ENCODE data around the gene HCFC1. TPM values are rescaled to one million over a fixed set of nuclear protein-coding genes. Genes with fewer than 3 reads are reported as not detected.

Gene HCFC1
- total and polyA plus RNA-seq, 7 donors: 15.1 to 50.1 (median 33.1) TPM

DNA sequence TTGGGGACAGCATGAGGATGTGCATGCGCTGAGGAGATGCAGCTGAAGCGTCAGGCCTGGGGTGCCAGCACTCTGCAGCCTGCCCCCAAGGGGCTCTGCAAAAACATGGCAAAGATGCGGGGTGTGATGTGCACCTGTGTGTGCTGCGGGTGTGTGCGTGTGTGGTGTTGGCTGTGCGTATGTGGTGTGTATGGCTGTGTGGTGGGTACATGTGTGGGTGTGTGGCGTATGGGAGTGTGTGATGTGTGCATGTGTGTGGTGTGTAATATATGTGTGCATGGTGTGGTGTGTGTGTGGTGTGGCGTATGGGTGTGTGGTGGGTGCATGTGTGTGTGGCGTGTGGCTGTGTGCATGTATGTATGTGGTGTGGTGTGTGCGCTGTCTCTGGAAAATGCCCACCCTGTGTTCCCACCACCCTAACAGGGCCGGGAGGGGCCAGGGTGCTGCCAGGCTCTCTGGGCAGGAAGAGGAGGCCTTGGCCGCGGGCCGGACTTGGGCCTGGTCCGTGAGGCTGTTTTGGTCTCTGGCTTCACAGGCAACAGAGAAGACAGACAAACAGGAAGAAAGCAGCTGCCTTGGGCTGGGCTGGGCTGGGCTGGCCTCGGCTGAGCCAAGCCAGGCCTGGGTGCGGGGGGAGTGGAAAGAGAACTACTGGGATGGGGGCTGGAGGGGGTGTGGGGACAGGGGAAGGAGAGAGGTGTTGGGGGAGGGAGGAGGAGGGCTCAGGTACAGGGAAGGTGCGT is 68.2 kb downstream of the HCFC1 start:
- WGBS, 3 donors: 48 to 62% (median 53%) methylated on average over 11 to 18 of the region's 18 CpGs
- intact Hi-C loops (cut with DNase I): no loop called here
- H3K36me3 ChIP-seq (ENCODE audit: insufficient read depth in 1 of 2, low read depth in 1 of 2): no peaks in the 10 kb centered on the region

DNA sequence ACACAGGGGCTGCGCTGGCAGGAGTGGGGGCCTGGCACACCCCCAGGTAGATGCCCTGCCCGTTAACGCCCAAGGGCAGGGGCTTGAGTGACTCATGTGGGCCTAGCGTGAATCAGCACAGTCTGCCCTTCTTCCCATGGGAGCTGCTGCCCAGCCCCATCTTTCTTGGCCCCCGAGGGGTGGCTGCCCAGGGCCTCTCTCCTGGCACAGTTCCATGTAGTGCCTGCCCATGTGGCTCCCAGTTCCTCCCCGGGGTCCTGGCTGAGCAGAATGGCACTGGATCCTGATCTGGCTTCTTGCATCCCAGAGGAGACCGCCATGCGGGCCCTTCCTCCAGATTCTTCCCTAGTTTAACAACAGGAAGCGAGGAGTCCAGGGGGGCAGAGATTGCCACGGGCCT is 69.2 kb downstream of the HCFC1 start:
- Histone ChIP-seq H3K27me3 (ENCODE audit: insufficient read depth in 3 of 3, low read length in 2 of 3) (peaks cover 0 to 33% (median 0%) of the 10 kb centered on the region in 3 donors), H3K27ac (no peak overlapping the region), H3K4me1 (no peaks in the 10 kb centered on the region), H3K4me3 (no peak overlapping the region), H3K9me3 (no peaks in the 10 kb centered on the region), H3K36me3 (ENCODE audit: insufficient read depth in 1 of 2, low read depth in 1 of 2) (no peaks in the 10 kb centered on the region)
- ATAC-seq: no peak
- 50 to 68% (median 61%) methylated on average over 9 to 10 of the region's 10 CpGs for whole genome bisulfite sequencing, 3 donors
- TF ChIP-seq, protein P1, sequence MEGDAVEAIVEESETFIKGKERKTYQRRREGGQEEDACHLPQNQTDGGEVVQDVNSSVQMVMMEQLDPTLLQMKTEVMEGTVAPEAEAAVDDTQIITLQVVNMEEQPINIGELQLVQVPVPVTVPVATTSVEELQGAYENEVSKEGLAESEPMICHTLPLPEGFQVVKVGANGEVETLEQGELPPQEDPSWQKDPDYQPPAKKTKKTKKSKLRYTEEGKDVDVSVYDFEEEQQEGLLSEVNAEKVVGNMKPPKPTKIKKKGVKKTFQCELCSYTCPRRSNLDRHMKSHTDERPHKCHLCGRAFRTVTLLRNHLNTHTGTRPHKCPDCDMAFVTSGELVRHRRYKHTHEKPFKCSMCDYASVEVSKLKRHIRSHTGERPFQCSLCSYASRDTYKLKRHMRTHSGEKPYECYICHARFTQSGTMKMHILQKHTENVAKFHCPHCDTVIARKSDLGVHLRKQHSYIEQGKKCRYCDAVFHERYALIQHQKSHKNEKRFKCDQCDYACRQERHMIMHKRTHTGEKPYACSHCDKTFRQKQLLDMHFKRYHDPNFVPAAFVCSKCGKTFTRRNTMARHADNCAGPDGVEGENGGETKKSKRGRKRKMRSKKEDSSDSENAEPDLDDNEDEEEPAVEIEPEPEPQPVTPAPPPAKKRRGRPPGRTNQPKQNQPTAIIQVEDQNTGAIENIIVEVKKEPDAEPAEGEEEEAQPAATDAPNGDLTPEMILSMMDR (IDR thresholded peaks at IDR 0.05): no peak
- DNase-seq: no peak
- intact Hi-C loops (cut with DNase I): no loop called here

More for the DNA sequence above, 68.2 kb downstream of the HCFC1 start:
- TF ChIP-seq, protein P1 (IDR thresholded peaks at IDR 0.05): no peak
- DNase-seq (no peak), ATAC-seq (peak in 1 of 4 donors; percentile 29)
- H3K9me3 ChIP-seq: no peaks in the 10 kb centered on the region
- H3K27me3 ChIP-seq (ENCODE audit: insufficient read depth in 3 of 3, low read length in 2 of 3): peaks cover 0 to 33% (median 0%) of the 10 kb centered on the region in 3 donors
- H3K27ac ChIP-seq: no peak overlapping the region
- no peaks in the 10 kb centered on the region for H3K4me1 ChIP-seq
- H3K4me3 ChIP-seq: no peak overlapping the region

DNA sequence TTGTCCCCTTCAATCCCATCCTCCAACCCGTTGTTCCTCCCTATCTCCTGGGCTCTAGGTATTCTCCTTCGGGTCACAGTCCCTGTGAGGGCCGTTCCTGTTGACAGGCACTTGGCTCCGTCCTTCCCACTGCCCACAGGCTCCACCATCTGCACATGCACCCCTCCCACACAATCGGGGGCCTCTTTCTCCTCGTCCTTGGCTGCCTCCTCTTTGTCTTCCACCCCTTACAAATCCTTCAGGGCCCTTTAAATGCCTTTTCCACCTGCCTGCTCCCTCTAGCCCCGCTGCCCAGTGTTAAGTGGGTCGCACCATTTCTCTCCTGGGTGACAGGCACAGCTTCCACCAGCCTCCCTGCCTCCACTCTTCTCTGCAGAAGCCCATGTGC is 69.9 kb downstream of the HCFC1 start:
- DNase-seq: no peak
- intact Hi-C loops (cut with DNase I): no loop called here
- Histone ChIP-seq H3K4me1 (no peaks in the 10 kb centered on the region), H3K9me3 (no peaks in the 10 kb centered on the region), H3K27ac (no peak overlapping the region), H3K36me3 (ENCODE audit: insufficient read depth in 1 of 2, low read depth in 1 of 2) (no peaks in the 10 kb centered on the region), H3K4me3 (no peak overlapping the region), H3K27me3 (ENCODE audit: insufficient read depth in 3 of 3, low read length in 2 of 3) (peaks cover 0 to 31% (median 0%) of the 10 kb centered on the region in 3 donors)
- TF ChIP-seq, protein P1 (IDR thresholded peaks at IDR 0.05): no peak
- WGBS, 3 donors: 45 to 60% (median 52%) methylated on average over 8 of the region's 8 CpGs
- ATAC-seq: no peak

DNA sequence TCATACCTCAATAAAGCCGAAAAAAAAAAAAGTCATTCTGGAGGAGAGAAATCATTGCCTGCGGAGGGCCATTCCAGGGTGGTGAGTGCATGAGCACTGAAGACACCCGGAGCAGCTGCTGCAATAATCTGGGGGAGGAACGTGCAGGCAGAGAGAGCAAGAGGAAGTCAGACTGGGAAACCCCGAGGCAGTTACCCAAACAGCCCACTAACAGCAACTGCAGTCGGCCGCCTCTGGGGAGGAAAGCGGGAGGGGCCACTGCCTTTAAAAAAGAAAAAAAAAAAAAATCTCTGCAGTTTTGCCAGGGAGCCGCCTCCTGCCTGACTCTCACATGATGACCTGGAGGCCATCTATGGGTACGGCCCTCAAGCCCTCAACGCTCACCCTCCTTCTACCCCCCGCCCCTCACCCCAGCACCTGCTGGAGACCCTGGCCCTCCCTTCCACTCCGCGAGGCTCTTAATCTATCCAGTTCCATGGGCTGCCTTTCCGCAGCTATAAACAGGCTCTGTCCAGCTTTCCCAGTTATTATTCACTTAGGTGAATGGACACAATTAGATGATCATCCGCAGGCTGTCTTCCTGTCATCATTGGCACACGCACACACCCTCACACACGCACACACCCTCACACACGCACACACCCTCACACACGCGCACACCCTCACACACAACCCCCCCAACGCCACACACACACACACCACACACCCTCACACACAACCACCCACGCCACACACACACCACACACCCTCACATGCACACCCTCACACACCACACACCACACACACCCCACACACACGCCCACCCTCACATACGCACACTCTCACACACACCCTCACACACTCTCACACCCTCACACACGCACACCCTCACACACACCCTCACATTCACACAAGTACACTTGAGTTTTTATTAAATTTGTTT is 70.5 kb downstream of the HCFC1 start:
- no peak overlapping the region for H3K27ac ChIP-seq
- peaks cover 0 to 28% (median 0%) of the 10 kb centered on the region in 3 donors for H3K27me3 ChIP-seq (ENCODE audit: insufficient read depth in 3 of 3, low read length in 2 of 3)
- H3K9me3 ChIP-seq: no peaks in the 10 kb centered on the region
- TF ChIP-seq, protein P1 (IDR thresholded peaks at IDR 0.05): no peak
- H3K36me3 ChIP-seq (ENCODE audit: insufficient read depth in 1 of 2, low read depth in 1 of 2): no peaks in the 10 kb centered on the region
- DNase-seq: peak; percentile 58 to 74
- no peaks in the 10 kb centered on the region for H3K4me1 ChIP-seq
- no peak overlapping the region for H3K4me3 ChIP-seq
- peak; percentile 56 to 72 (median 66) for ATAC-seq
- 21 to 48% (median 27%) methylated on average over 24 to 26 of the region's 26 CpGs for WGBS, 3 donors
- intact Hi-C loops (cut with DNase I): no loop called here
